TTC549 (cell line): ENCODE data around the gene CYP24A1.

Experiments used
- FAIRE-seq: peaks from 2 replicates; lab custom pipeline; 2012; peaks lifted over from hg19 to GRCh38; lab: Jason Lieb, UNC

Gene CYP24A1

GRCh38 chr20:54110457-54110856 lies 63.3 kb downstream of the CYP24A1 start:
- no peak for FAIRE-seq

GRCh38 chr20:54110041-54110440 lies 63.7 kb downstream of the CYP24A1 start:
- no peak for FAIRE-seq

GRCh38 chr20:54108817-54109216 lies 65.0 kb downstream of the CYP24A1 start:
- FAIRE-seq: no peak

GRCh38 chr20:54108326-54108642 lies 65.5 kb downstream of the CYP24A1 start:
- no peak for FAIRE-seq

GRCh38 chr20:54107600-54108325 lies 66.0 kb downstream of the CYP24A1 start:
- no peak for FAIRE-seq

GRCh38 chr20:54107181-54107580 lies 66.6 kb downstream of the CYP24A1 start:
- FAIRE-seq: no peak

- no peak for FAIRE-seq
Measured at GRCh38 chr20:54106162-54106561, 67.6 kb downstream of the CYP24A1 start.

- no peak for FAIRE-seq
Measured at GRCh38 chr20:54105653-54106052, 68.1 kb downstream of the CYP24A1 start.

- no peak for FAIRE-seq
Measured at GRCh38 chr20:54104781-54105180, 69.0 kb downstream of the CYP24A1 start.

- FAIRE-seq: no peak
Measured at GRCh38 chr20:54103762-54104600, 69.8 kb downstream of the CYP24A1 start.
